ENCODE results near the gene FAAH2.
"Not testable (repeated sequence)": the region's sequence is repeated elsewhere in the genome, so short reads cannot be mapped to it uniquely, and the experiment has no call there.

The FAAH2 gene

GRCh38 chrX:57286507-57287251, at the start of gene FAAH2:
FAAH2 (plus strand) TSS chrX:57286706; CDS start chrX:57286826, 120 bp downstream.
- FAIRE-seq (peak; percentile 79), DNase-seq (ENCODE audit: extremely low spot score, insufficient read length, low read depth) (no peak)

- FAIRE-seq: no peak
- no peak for DNase-seq (ENCODE audit: extremely low spot score, insufficient read length, low read depth)
Observed at GRCh38 chrX:57241967-57242366, 44.5 kb upstream of the FAAH2 start.

GRCh38 chrX:57251965-57252364, 34.5 kb upstream of the FAAH2 start:
- FAIRE-seq (no peak), DNase-seq (ENCODE audit: extremely low spot score, insufficient read length, low read depth) (no peak)

GRCh38 chrX:57265126-57265525, 21.4 kb upstream of the FAAH2 start:
- FAIRE-seq (no peak), DNase-seq (ENCODE audit: extremely low spot score, insufficient read length, low read depth) (no peak)

GRCh38 chrX:57266275-57266674, 20.2 kb upstream of the FAAH2 start:
- DNase-seq (ENCODE audit: extremely low spot score, insufficient read length, low read depth): no peak
- FAIRE-seq: no peak

GRCh38 chrX:57266871-57267270, 19.6 kb upstream of the FAAH2 start:
- FAIRE-seq (no peak), DNase-seq (ENCODE audit: extremely low spot score, insufficient read length, low read depth) (no peak)

- DNase-seq (ENCODE audit: extremely low spot score, insufficient read length, low read depth) (no peak), FAIRE-seq (no peak)
Observed at GRCh38 chrX:57267308-57267707, 19.2 kb upstream of the FAAH2 start.

- DNase-seq (ENCODE audit: extremely low spot score, insufficient read length, low read depth): no peak
- no peak for FAIRE-seq
Observed at GRCh38 chrX:57270980-57271379, 15.5 kb upstream of the FAAH2 start.

GRCh38 chrX:57282568-57282967, 3.9 kb upstream of the FAAH2 start:
- no peak for DNase-seq (ENCODE audit: extremely low spot score, insufficient read length, low read depth)

GRCh38 chrX:57285001-57285400, 1.5 kb upstream of the FAAH2 start:
- no peak for FAIRE-seq

More at GRCh38 chrX:57282568-57282967, 3.9 kb upstream of the FAAH2 start:
- no peak for FAIRE-seq

GRCh38 chrX:57289089-57289488, 2.6 kb downstream of the FAAH2 start:
- FAIRE-seq: no peak
- no peak for DNase-seq (ENCODE audit: extremely low spot score, insufficient read length, low read depth)

More at GRCh38 chrX:57285001-57285400, 1.5 kb upstream of the FAAH2 start:
- DNase-seq (ENCODE audit: extremely low spot score, insufficient read length, low read depth): no peak

- no peak for FAIRE-seq
- no peak for DNase-seq (ENCODE audit: extremely low spot score, insufficient read length, low read depth)
Observed at GRCh38 chrX:57294961-57295360, 8.5 kb downstream of the FAAH2 start.

- FAIRE-seq; DNase-seq (ENCODE audit: extremely low spot score, insufficient read length, low read depth): not testable (repeated sequence)
Observed at GRCh38 chrX:57295679-57296078, 9.2 kb downstream of the FAAH2 start.

- FAIRE-seq: no peak
- no peak for DNase-seq (ENCODE audit: extremely low spot score, insufficient read length, low read depth)
Observed at GRCh38 chrX:57313583-57314215, 27.2 kb downstream of the FAAH2 start.

- FAIRE-seq: no peak
- DNase-seq (ENCODE audit: extremely low spot score, insufficient read length, low read depth): no peak
Observed at GRCh38 chrX:57329008-57329407, 42.5 kb downstream of the FAAH2 start.

- not testable (repeated sequence) for DNase-seq (ENCODE audit: extremely low spot score, insufficient read length, low read depth); FAIRE-seq
Observed at GRCh38 chrX:57335790-57336189, 49.3 kb downstream of the FAAH2 start.

- FAIRE-seq (no peak), DNase-seq (ENCODE audit: extremely low spot score, insufficient read length, low read depth) (no peak)
Observed at GRCh38 chrX:57353472-57354132, 67.1 kb downstream of the FAAH2 start.

- FAIRE-seq (no peak), DNase-seq (ENCODE audit: extremely low spot score, insufficient read length, low read depth) (no peak)
Observed at GRCh38 chrX:57364145-57364544, 77.6 kb downstream of the FAAH2 start.

GRCh38 chrX:57366430-57366829, 79.9 kb downstream of the FAAH2 start:
- no peak for DNase-seq (ENCODE audit: extremely low spot score, insufficient read length, low read depth)

GRCh38 chrX:57367649-57368048, 81.1 kb downstream of the FAAH2 start:
- FAIRE-seq: no peak

More at GRCh38 chrX:57366430-57366829, 79.9 kb downstream of the FAAH2 start:
- FAIRE-seq: no peak

GRCh38 chrX:57368158-57368557, 81.7 kb downstream of the FAAH2 start:
- FAIRE-seq (no peak), DNase-seq (ENCODE audit: extremely low spot score, insufficient read length, low read depth) (no peak)

More at GRCh38 chrX:57367649-57368048, 81.1 kb downstream of the FAAH2 start:
- no peak for DNase-seq (ENCODE audit: extremely low spot score, insufficient read length, low read depth)

All from GM18507 (cell line).